Adrenal gland (tissue), 19 donors: Measurements from ENCODE around the gene KHDC1L. TPM values are rescaled to one million over a fixed set of nuclear protein-coding genes. Genes with fewer than 3 reads are reported as not detected.
A peak's percentile ranks its signal among the peaks of the same experiment; 100 is the strongest.
"Not testable (repeated sequence)": the region's sequence is repeated elsewhere in the genome, so short reads cannot be mapped to it uniquely, and the experiment has no call there.

ENCODE experiments used
- DNase-seq, 7 donors: peaks; one replicate each; pipeline ENCODE4 v3.0.0-alpha.2; 2019 to 2020
- H3K27ac ChIP-seq, 5 donors: fragments of 200-600 bp; sonication (generic) in 4 of 5; 1 replicate in 3 of 5; 2 replicates in 2 of 5; pipeline versions ENCODE4 v1.5.1 to v1.8.0; 2016 to 2020; ENCODE audit warnings: mild to moderate bottlenecking in 1 of 5
- H3K27me3 ChIP-seq: fragments of 200-600 bp; 2 replicates; pipeline ENCODE4 v1.8.0; 2021
- H3K36me3 ChIP-seq, 2 donors: fragments of 200-600 bp; replicated peaks in 1 of 2; 1 replicate in 1 of 2; 2 replicates in 1 of 2; pipeline versions ENCODE4 v1.5.1 to v1.8.0; 2018 to 2022
- H3K4me1 ChIP-seq, 2 donors: fragments of 200-600 bp; replicated peaks in 1 of 2; 1 replicate in 1 of 2; 2 replicates in 1 of 2; pipeline versions ENCODE4 v1.5.1 to v1.8.0; 2018 to 2021
- H3K4me3 ChIP-seq, 4 donors: fragments of 200-600 bp; sonication (generic) in 3 of 4; one replicate each; pipeline ENCODE4 v1.5.1; 2016 to 2018
- H3K9me3 ChIP-seq, 3 donors: fragments of 200-600 bp; sonication (generic) in 1 of 3; replicated peaks in 1 of 3; 1 replicate in 2 of 3; 2 replicates in 1 of 3; pipeline versions ENCODE4 v1.5.1 to v1.8.0; 2016 to 2021
- CTCF ChIP-seq, 6 experiments: fragments of 450-650 bp in 4 of 6; fragments of 200-600 bp in 2 of 6; sonication (generic) in 1 of 6; IDR thresholded peaks; 1 replicate in 5 of 6; 2 replicates in 1 of 6; pipeline versions ENCODE4 v1.5.1 to v1.8.0; 2016 to 2021; ENCODE audit warnings: antibody characterized with exemption in 6 of 6, mild to moderate bottlenecking in 2 of 6, moderate library complexity in 1 of 6
- POLR2A ChIP-seq, 2 donors: fragments of 450-650 bp; IDR thresholded peaks; one replicate each; pipeline ENCODE4 v1.6.1; 2017; ENCODE audit warnings: antibody characterized with exemption in 2 of 2, mild to moderate bottlenecking in 2 of 2, moderate library complexity in 1 of 2
- WGBS, 4 donors: extraction: QIAGEN DNeasy Blood & Tissue Kit in 2 of 4; methylation state at CpG; one replicate each; pipeline versions ENCODE4 v1.1.5 to v1.1.7; 2013 to 2017; 5-methylcytosine and 5-hydroxymethylcytosine counted together
- intact Hi-C, 2 donors: fragments of 100-400 bp; cut with DNase I; formaldehyde crosslinking; loops; one replicate each; pipeline versions ENCODE4 v1.14.1 to v1.15.0; 2022 to 2023
- long read RNA-seq, 10 donors: library from polyadenylated mRNA in 3 of 10; unstranded in 2 of 10; stranded (forward) in 1 of 10; transcript quantifications; one replicate each; pipeline ENCODE4 v2.0.0 and lab custom pipeline, GENCODE V29; 2021 to 2026
- polyA plus RNA-seq, 3 donors: library from polyadenylated mRNA; stranded (reverse); fragments of 200-250 nt in 2 of 3; fragments of 350-450 nt in 1 of 3; fragmentation: Illumina TruSeq in 1 of 3; extraction: RNeasy Lipid Tissue Mini Kit (QIAGEN cat#74804) in 1 of 3; gene quantifications; one replicate each; pipeline ENCODE4 v1.2.3, GENCODE V29; 2013 to 2014
- total RNA-seq, 9 donors: library from RNA; depleted of rRNA in 4 of 9; stranded (reverse); fragments of >200 nt in 4 of 9; fragments of 120-200 nt in 1 of 9; fragmentation: NEBNext Ultra II Directional in 1 of 9; extraction: Animal tissue kit (Norgen Biotek cat#: 25700) in 1 of 9; gene quantifications; one replicate each; pipeline versions ENCODE4 v1.1.0 to v1.2.4, GENCODE V29; 2013 to 2023
- donor health status: healthy with polysubstance abuse.
- donor health status: Bipolar disorder and iron deficiency.
- donor health status: DM: yes; HTN: yes; CAD: no.
- donor health status: DM: no; HTN: no; CAD: no.
- donor health status: DM: no; HTN: no; CAD: no.
- donor health status: DM: yes; HTN: yes; CAD: no.

KHDC1L gene, protein sequence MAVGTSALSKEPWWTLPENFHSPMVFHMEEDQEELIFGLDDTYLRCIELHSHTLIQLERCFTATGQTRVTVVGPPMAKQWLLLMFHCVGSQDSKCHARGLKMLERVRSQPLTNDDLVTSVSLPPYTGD
- total RNA-seq (not detected), polyA plus RNA-seq (not detected)
- long read RNA-seq, donor 1 = 0 reads
- long read RNA-seq, donor 2 = 0 reads
- long read RNA-seq, donor 3 = 0 reads
- long read RNA-seq, donor 4 = 0 reads
- long read RNA-seq, donor 5 = 0 reads
- long read RNA-seq, donor 6 = 0 reads
- long read RNA-seq, donor 7 = 0 reads
- long read RNA-seq, donor 8 = 0 reads
- long read RNA-seq, donor 9 = 0 reads
- long read RNA-seq, donor 10 = 0 reads

- H3K9me3 ChIP-seq = no peaks in the 10 kb centered on the region
- TF ChIP-seq CTCF (IDR thresholded peaks at IDR 0.05) (no peak), POLR2A (IDR thresholded peaks at IDR 0.05) (no peak)
- H3K4me3 ChIP-seq = no peak within 1 kb of the TSS
- no peaks in the 10 kb centered on the region for H3K4me1 ChIP-seq
- WGBS, 4 donors = 78 to 91% (median 84%) methylated on average over 4 of the region's 4 CpGs
- DNase-seq = no peak
- intact Hi-C loops = no loop called here
- H3K27me3 ChIP-seq = no peaks in the 10 kb centered on the region
- no peak within 1 kb of the TSS for H3K27ac ChIP-seq
- no peaks in the 10 kb centered on the region for H3K36me3 ChIP-seq
Observed at GRCh38 chr6:73225396-73225795, at the start of gene KHDC1L. KHDC1L (minus strand) TSS chr6:73225496; CDS start chr6:73225408, 88 bp downstream.

DNA sequence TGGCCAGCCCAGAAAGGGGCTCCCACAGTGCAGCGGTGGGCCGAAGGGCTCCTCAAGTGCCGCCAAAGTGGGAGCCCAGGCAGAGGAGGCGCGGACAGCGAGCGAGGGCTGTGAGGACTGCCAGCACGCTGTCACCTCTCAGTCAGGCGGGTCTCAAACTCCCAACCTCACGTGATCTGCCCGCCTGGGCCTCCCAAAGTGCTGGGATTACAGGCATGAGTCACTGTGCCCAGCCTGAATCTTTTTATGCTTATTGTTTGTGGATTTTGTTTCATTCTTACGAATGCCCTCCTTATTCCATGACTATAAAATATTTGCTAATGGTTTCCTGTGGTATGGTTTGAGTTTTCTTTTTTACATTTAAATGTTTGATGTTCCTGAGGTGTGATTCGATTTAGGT, 44.0 kb upstream of the KHDC1L start:
- intact Hi-C loops, H3K27me3 ChIP-seq, H3K4me3 ChIP-seq, H3K9me3 ChIP-seq, H3K4me1 ChIP-seq, H3K36me3 ChIP-seq, DNase-seq, H3K27ac ChIP-seq: not testable (repeated sequence)
- WGBS, 4 donors = 89 to 98% (median 96%) methylated on average over 11 to 13 of the region's 13 CpGs

- H3K4me3 ChIP-seq, DNase-seq, H3K27ac ChIP-seq, H3K4me1 ChIP-seq, H3K27me3 ChIP-seq, intact Hi-C loops, H3K36me3 ChIP-seq, H3K9me3 ChIP-seq: not testable (repeated sequence)
- WGBS, 4 donors = 95 to 100% (median 98%) methylated on average over 7 to 26 of the region's 27 CpGs; no CpG with 5 or more reads in 1 of the 4 donors
Observed at GRCh38 chr6:73268896-73269295, 43.6 kb upstream of the KHDC1L start.

DNA sequence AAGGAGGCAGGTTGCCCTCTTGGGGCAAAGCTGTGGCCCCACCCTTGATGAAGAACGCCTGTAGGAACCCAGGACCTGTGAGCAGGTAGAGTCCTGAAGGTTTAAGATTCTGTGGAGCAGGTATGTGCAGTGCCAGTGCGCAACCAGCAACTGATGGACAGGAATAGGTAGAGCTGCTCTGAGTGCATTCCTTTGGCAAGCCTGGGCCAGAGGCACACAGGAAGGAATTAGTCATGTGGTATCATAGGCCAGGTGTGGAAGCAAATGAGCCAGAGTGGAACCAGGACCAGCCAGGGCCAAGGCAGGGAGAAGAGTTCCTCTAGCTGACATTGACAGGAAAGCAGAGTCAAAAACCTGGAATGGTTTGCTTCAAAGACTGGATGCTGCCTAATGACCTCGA, 39.1 kb upstream of the KHDC1L start:
- Histone ChIP-seq H3K9me3 (no peaks in the 10 kb centered on the region), H3K27ac (no peak overlapping the region), H3K36me3 (no peaks in the 10 kb centered on the region), H3K4me1 (peaks cover 6% of the 10 kb centered on the region in 2 donors), H3K27me3 (no peaks in the 10 kb centered on the region), H3K4me3 (no peak overlapping the region)
- intact Hi-C loops = no loop called here
- WGBS, 4 donors = 95 to 99% (median 98%) methylated on average over 2 to 3 of the region's 3 CpGs
- TF ChIP-seq POLR2A (IDR thresholded peaks at IDR 0.05) = no peak
- no peak for TF ChIP-seq CTCF (IDR thresholded peaks at IDR 0.05)
- DNase-seq = no peak

DNA sequence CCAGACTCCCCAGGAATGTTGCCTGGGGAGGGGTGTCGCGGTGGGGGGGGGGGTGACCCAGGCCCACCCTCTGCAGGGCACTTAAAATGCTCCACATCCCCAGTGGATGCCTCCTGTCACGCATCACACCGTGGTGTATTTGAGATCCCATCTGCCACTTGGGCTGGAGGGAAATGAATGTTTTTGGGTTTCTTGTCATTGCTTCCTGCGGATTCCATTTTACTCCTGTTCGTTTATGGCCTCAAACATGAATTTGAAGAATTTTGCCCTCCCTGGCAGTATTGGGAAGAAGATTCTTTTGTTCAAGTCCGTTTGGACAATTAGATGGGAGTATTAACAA, 38.2 kb upstream of the KHDC1L start:
- H3K27me3 ChIP-seq = no peaks in the 10 kb centered on the region
- H3K4me1 ChIP-seq = peaks cover 6% of the 10 kb centered on the region in 2 donors
- H3K4me3 ChIP-seq = peak overlapping the region in 3 of 4 donors; percentile 9 to 72 (median 16)
- WGBS, 4 donors = 29 to 46% (median 42%) methylated on average over 5 to 7 of the region's 7 CpGs
- no peak for TF ChIP-seq POLR2A (IDR thresholded peaks at IDR 0.05)
- no peak for TF ChIP-seq CTCF (IDR thresholded peaks at IDR 0.05)
- no peak for DNase-seq
- no peak overlapping the region for H3K27ac ChIP-seq
- intact Hi-C loops = no loop called here
- no peaks in the 10 kb centered on the region for H3K9me3 ChIP-seq
- H3K36me3 ChIP-seq = no peaks in the 10 kb centered on the region
